Measurements from ENCODE around the gene CDCP2.

Gene CDCP2

GRCh38 chr1:54088385-54088784 lies 64.4 kb downstream of the CDCP2 start:
- H3K4me3 ChIP-seq (replicated peaks in 1 of 2; ENCODE audit: low read depth in 2 of 2, low read length in 2 of 2): no peak overlapping the region
- DNase-seq (ENCODE audit: low read depth in 2 of 2): no peak
- no peak for TF ChIP-seq CTCF (IDR thresholded peaks at IDR 0.05; ENCODE audit: low read depth, low read length)

- no peak for TF ChIP-seq CTCF (IDR thresholded peaks at IDR 0.05; ENCODE audit: low read depth, low read length)
- no peak for DNase-seq (ENCODE audit: low read depth in 2 of 2)
- H3K4me3 ChIP-seq (replicated peaks in 1 of 2; ENCODE audit: low read depth in 2 of 2, low read length in 2 of 2): no peak overlapping the region
These were observed 66.0 kb downstream of the CDCP2 start for GRCh38 chr1:54086754-54087153.

DNA sequence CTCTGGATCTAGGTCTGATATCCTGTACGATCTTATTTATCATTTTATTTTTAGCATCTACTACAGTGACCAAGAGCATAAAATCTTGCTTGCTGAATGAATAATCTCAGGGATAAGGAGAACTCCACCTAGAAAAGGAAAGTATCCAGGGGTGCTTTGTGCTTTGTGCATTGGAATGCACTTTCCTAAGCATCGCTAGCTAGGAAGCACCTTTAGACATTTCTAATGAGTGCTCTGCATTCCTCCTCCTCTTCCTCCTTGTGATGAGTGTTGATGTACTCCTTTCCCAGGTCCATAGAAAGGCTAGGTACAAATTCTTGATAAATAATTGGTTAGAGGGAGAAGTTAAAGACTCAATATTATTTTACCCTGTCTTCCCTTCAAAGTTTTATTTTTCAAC lies 68.0 kb downstream of the CDCP2 start:
- no peak overlapping the region for H3K4me3 ChIP-seq (replicated peaks in 1 of 2; ENCODE audit: low read depth in 2 of 2, low read length in 2 of 2)
- TF ChIP-seq CTCF (IDR thresholded peaks at IDR 0.05; ENCODE audit: low read depth, low read length): no peak

More for the DNA sequence above, 68.0 kb downstream of the CDCP2 start:
- no peak for DNase-seq (ENCODE audit: low read depth in 2 of 2)
